GM19351 (cell line): Measurements from ENCODE around the gene GLRA3.

Experiments
- ATAC-seq: cut with Tn5 transposase; IDR thresholded peaks from one replicate; pipeline ENCODE4 v1.9.1; 2021; ENCODE audit warnings: mild to moderate bottlenecking, moderate library complexity; ENCODE audit not compliant: unreplicated experiment

GLRA3 gene

GRCh38 chr4:174604198-174604597 is 224.8 kb downstream of the GLRA3 start:
- ATAC-seq, result no peak

- no peak for ATAC-seq
Observed at GRCh38 chr4:174600391-174600790, 228.7 kb downstream of the GLRA3 start.

- ATAC-seq, result no peak
Observed at GRCh38 chr4:174598800-174599199, 230.2 kb downstream of the GLRA3 start.

- ATAC-seq, result no peak
Observed at GRCh38 chr4:174596513-174596912, 232.5 kb downstream of the GLRA3 start.

- no peak for ATAC-seq
Observed at GRCh38 chr4:174595141-174595929, 233.7 kb downstream of the GLRA3 start.

GRCh38 chr4:174593701-174594100 is 235.3 kb downstream of the GLRA3 start:
- no peak for ATAC-seq

GRCh38 chr4:174592985-174593335 is 236.1 kb downstream of the GLRA3 start:
- ATAC-seq, result no peak

GRCh38 chr4:174592256-174592984 is 236.6 kb downstream of the GLRA3 start:
- ATAC-seq, result no peak

- ATAC-seq, result peak; percentile 96
Observed at GRCh38 chr4:174591243-174592021, 237.6 kb downstream of the GLRA3 start.

GRCh38 chr4:174590336-174590735 is 238.7 kb downstream of the GLRA3 start:
- ATAC-seq, result no peak
